NT2/D1 (cell line): ENCODE measurements around the gene PAGE5.

ENCODE experiments used
- DNase-seq: peaks from one replicate; pipeline ENCODE4 v3.0.0-alpha.2; 2011; ENCODE audit warnings: low read depth, low spot score
- H3K27me3 ChIP-seq: 2 replicates; pipeline ENCODE4 v1.6.0; 2011; ENCODE audit warnings: mild to moderate bottlenecking; ENCODE audit not compliant: insufficient read length, insufficient read depth
- H3K36me3 ChIP-seq: 2 replicates; pipeline ENCODE4 v1.6.1; 2011; ENCODE audit warnings: mild to moderate bottlenecking, low read length, mixed read lengths; ENCODE audit not compliant: insufficient read depth, insufficient read length
- H3K4me1 ChIP-seq: 2 replicates; pipeline ENCODE4 v1.5.1; 2011; ENCODE audit not compliant: insufficient read depth, insufficient read length
- H3K4me3 ChIP-seq: 2 replicates; pipeline ENCODE4 v1.5.1; 2011; ENCODE audit warnings: low read depth; ENCODE audit not compliant: insufficient read length
- H3K9ac ChIP-seq: 2 replicates; pipeline ENCODE4 v1.6.0; 2011; ENCODE audit warnings: low read depth; ENCODE audit not compliant: insufficient read length
- H3K9me3 ChIP-seq: 2 replicates; pipeline ENCODE4 v1.5.1; 2011; ENCODE audit warnings: mild to moderate bottlenecking, low read length; ENCODE audit not compliant: insufficient read depth
- SUZ12 ChIP-seq: IDR thresholded peaks from 2 replicates; pipeline ENCODE4 v1.6.1; 2011; ENCODE audit not compliant: insufficient read length, insufficient read depth; ENCODE audit errors: extremely low read depth
- YY1 ChIP-seq: IDR thresholded peaks from 2 replicates; pipeline ENCODE4 v1.6.1; 2011; ENCODE audit not compliant: insufficient read length, insufficient read depth
- ZNF274 ChIP-seq: IDR thresholded peaks from 2 replicates; pipeline ENCODE4 v1.6.1; 2011; ENCODE audit warnings: mild to moderate bottlenecking, low read depth, low read length

The PAGE5 gene

GRCh38 chrX:55220119-55220794 lies at the start of gene PAGE5:
Gene PAGE5 (plus strand): TSS chrX:55220346. CDS start chrX:55221383, 1,037 bp downstream.
- H3K9me3 ChIP-seq = no peaks in the 10 kb centered on the region
- no peak within 1 kb of the TSS for H3K4me3 ChIP-seq
- H3K9ac ChIP-seq = no peak within 1 kb of the TSS

GRCh38 chrX:55187281-55187680 lies 32.9 kb upstream of the PAGE5 start:
- Histone ChIP-seq H3K4me3 (no peak overlapping the region), H3K36me3 (no peaks in the 10 kb centered on the region), H3K4me1 (no peaks in the 10 kb centered on the region), H3K9me3 (no peaks in the 10 kb centered on the region; the same call in none of the 2 replicates), H3K9ac (no peak overlapping the region), H3K27me3 (no peaks in the 10 kb centered on the region)
- no peak for DNase-seq
- TF ChIP-seq ZNF274 (no peak), SUZ12 (no peak), YY1 (no peak)

More at GRCh38 chrX:55220119-55220794, at the start of gene PAGE5:
- H3K4me1 ChIP-seq = no peaks in the 10 kb centered on the region
- no peak for TF ChIP-seq ZNF274
- TF ChIP-seq YY1 = no peak
- no peak for TF ChIP-seq SUZ12
- H3K36me3 ChIP-seq = no peaks in the 10 kb centered on the region
- H3K27me3 ChIP-seq = no peaks in the 10 kb centered on the region
- no peak for DNase-seq

GRCh38 chrX:55196688-55197087 lies 23.5 kb upstream of the PAGE5 start:
- Histone ChIP-seq H3K9ac (no peak overlapping the region), H3K36me3 (no peaks in the 10 kb centered on the region), H3K27me3 (no peaks in the 10 kb centered on the region), H3K4me1 (no peaks in the 10 kb centered on the region), H3K9me3 (peaks cover 26% of the 10 kb centered on the region), H3K4me3 (no peak overlapping the region)
- TF ChIP-seq ZNF274 (no peak), YY1 (no peak), SUZ12 (no peak)
- DNase-seq = no peak

- TF ChIP-seq ZNF274 = no peak
- TF ChIP-seq SUZ12 = no peak
- Histone ChIP-seq H3K9me3 (peaks cover 12% of the 10 kb centered on the region; the same call in 1 of the 2 replicates), H3K4me3 (no peak overlapping the region), H3K4me1 (no peaks in the 10 kb centered on the region), H3K27me3 (no peaks in the 10 kb centered on the region), H3K9ac (no peak overlapping the region), H3K36me3 (no peaks in the 10 kb centered on the region)
- DNase-seq = no peak
These were observed 18.1 kb upstream of the PAGE5 start for GRCh38 chrX:55201930-55202579.

GRCh38 chrX:55206162-55206941 lies 13.8 kb upstream of the PAGE5 start:
- Histone ChIP-seq H3K9me3 (no peaks in the 10 kb centered on the region), H3K4me3 (no peak overlapping the region), H3K36me3 (no peaks in the 10 kb centered on the region), H3K27me3 (no peaks in the 10 kb centered on the region), H3K4me1 (no peaks in the 10 kb centered on the region), H3K9ac (no peak overlapping the region)
- DNase-seq = no peak
- TF ChIP-seq YY1 (no peak), SUZ12 (no peak), ZNF274 (no peak)

GRCh38 chrX:55210931-55211677 lies 9.0 kb upstream of the PAGE5 start:
- DNase-seq = no peak
- Histone ChIP-seq H3K27me3 (no peaks in the 10 kb centered on the region), H3K36me3 (no peaks in the 10 kb centered on the region), H3K9me3 (no peaks in the 10 kb centered on the region), H3K9ac (no peak overlapping the region), H3K4me3 (no peak overlapping the region), H3K4me1 (no peaks in the 10 kb centered on the region)
- TF ChIP-seq YY1 (no peak), ZNF274 (no peak), SUZ12 (no peak)
